ENCODE measurements around the gene ZNF784.

ZNF784 gene

GRCh38 chr19:55640043-55640576 is 15.7 kb upstream of the ZNF784 start:
- Histone ChIP-seq H3K27ac (ENCODE audit: low read length) (peak overlapping the region; percentile 84), H3K4me3 (ENCODE audit: low read length) (peak overlapping the region; percentile 86), H3K27me3 (ENCODE audit: low read depth, low read length) (no peaks in the 10 kb centered on the region), H3K9me3 (ENCODE audit: insufficient read depth, low read length) (no peaks in the 10 kb centered on the region), H3K79me2 (ENCODE audit: low read length) (peaks cover 92% of the 10 kb centered on the region), H3K36me3 (replicated peaks; ENCODE audit: low read depth, low read length) (peaks cover 8% of the 10 kb centered on the region), H3K4me1 (ENCODE audit: low read length) (peaks cover 31% of the 10 kb centered on the region), H3K9ac (ENCODE audit: low read length) (peak overlapping the region; percentile 92), H3K4me2 (ENCODE audit: low read length) (peak overlapping the region; percentile 84), H4K20me1 (ENCODE audit: insufficient read depth, low read length) (no peaks in the 10 kb centered on the region), H2AFZ (ENCODE audit: low read depth, low read length) (no peak overlapping the region)
- no peak for TF ChIP-seq EZH2phosphoT487 (IDR thresholded peaks at IDR 0.05; ENCODE audit: low read depth)
- TF ChIP-seq, protein P1, sequence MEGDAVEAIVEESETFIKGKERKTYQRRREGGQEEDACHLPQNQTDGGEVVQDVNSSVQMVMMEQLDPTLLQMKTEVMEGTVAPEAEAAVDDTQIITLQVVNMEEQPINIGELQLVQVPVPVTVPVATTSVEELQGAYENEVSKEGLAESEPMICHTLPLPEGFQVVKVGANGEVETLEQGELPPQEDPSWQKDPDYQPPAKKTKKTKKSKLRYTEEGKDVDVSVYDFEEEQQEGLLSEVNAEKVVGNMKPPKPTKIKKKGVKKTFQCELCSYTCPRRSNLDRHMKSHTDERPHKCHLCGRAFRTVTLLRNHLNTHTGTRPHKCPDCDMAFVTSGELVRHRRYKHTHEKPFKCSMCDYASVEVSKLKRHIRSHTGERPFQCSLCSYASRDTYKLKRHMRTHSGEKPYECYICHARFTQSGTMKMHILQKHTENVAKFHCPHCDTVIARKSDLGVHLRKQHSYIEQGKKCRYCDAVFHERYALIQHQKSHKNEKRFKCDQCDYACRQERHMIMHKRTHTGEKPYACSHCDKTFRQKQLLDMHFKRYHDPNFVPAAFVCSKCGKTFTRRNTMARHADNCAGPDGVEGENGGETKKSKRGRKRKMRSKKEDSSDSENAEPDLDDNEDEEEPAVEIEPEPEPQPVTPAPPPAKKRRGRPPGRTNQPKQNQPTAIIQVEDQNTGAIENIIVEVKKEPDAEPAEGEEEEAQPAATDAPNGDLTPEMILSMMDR (IDR thresholded peaks at IDR 0.05; ENCODE audit: low read depth, low read length) = no peak

DNA sequence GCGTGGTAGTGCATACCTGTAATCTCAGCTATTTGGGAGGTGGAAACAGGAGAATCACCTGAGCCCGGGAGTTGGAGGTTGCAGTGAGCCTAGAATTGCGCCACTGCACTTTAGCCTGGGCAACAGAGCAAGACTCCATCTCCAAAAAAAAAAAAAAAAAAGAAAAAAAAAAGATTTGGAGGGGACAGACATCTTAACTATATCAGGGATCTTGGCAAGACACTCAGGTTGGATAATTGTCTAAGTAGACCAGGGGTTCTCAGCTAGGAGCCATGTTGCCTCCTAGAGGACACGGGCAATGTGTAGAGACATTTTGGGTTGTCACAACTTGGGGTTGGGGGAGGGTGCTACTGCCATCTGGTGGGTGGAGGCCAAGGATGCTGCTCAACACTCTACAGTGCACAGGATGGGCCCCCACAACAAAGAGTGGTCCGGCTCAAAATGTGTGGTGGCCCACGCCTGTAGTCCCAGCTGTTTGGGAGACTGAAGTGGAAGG is 14.5 kb upstream of the ZNF784 start:
- H3K79me2 ChIP-seq (ENCODE audit: low read length) = peaks cover 87% of the 10 kb centered on the region
- H3K4me2 ChIP-seq (ENCODE audit: low read length) = peak overlapping the region; percentile 23
- no peak overlapping the region for H3K9ac ChIP-seq (ENCODE audit: low read length)
- H3K4me3 ChIP-seq (ENCODE audit: low read length) = peak overlapping the region; percentile 22; the same call in 1 of the 2 replicates
- H3K36me3 ChIP-seq (replicated peaks; ENCODE audit: low read depth, low read length) = peaks cover 3% of the 10 kb centered on the region
- TF ChIP-seq, protein P1 (IDR thresholded peaks at IDR 0.05; ENCODE audit: low read depth, low read length) = peak; percentile 68
- no peak for TF ChIP-seq EZH2phosphoT487 (IDR thresholded peaks at IDR 0.05; ENCODE audit: low read depth)
- no peak overlapping the region for H2AFZ ChIP-seq (ENCODE audit: low read depth, low read length)
- no peaks in the 10 kb centered on the region for H4K20me1 ChIP-seq (ENCODE audit: insufficient read depth, low read length)
- H3K27me3 ChIP-seq (ENCODE audit: low read depth, low read length) = no peaks in the 10 kb centered on the region
- H3K27ac ChIP-seq (ENCODE audit: low read length) = 0 out of 2 replicates have a peak overlapping the region, but pooled peaks have one; percentile 19
- H3K4me1 ChIP-seq (ENCODE audit: low read length) = peaks cover 27% of the 10 kb centered on the region
- H3K9me3 ChIP-seq (ENCODE audit: insufficient read depth, low read length) = no peaks in the 10 kb centered on the region

- H3K4me3 ChIP-seq (ENCODE audit: low read length) = no peak overlapping the region
- peaks cover 74% of the 10 kb centered on the region for H3K79me2 ChIP-seq (ENCODE audit: low read length)
- H3K27me3 ChIP-seq (ENCODE audit: low read depth, low read length) = no peaks in the 10 kb centered on the region
- H3K4me2 ChIP-seq (ENCODE audit: low read length) = no peak overlapping the region
- no peak overlapping the region for H3K9ac ChIP-seq (ENCODE audit: low read length)
- H4K20me1 ChIP-seq (ENCODE audit: insufficient read depth, low read length) = no peaks in the 10 kb centered on the region
- no peak overlapping the region for H3K27ac ChIP-seq (ENCODE audit: low read length)
- TF ChIP-seq, protein P1 (IDR thresholded peaks at IDR 0.05; ENCODE audit: low read depth, low read length) = no peak
- TF ChIP-seq EZH2phosphoT487 (IDR thresholded peaks at IDR 0.05; ENCODE audit: low read depth) = no peak
- H3K36me3 ChIP-seq (replicated peaks; ENCODE audit: low read depth, low read length) = peaks cover 3% of the 10 kb centered on the region
- H3K4me1 ChIP-seq (ENCODE audit: low read length) = peaks cover 26% of the 10 kb centered on the region
- H3K9me3 ChIP-seq (ENCODE audit: insufficient read depth, low read length) = no peaks in the 10 kb centered on the region
- H2AFZ ChIP-seq (ENCODE audit: low read depth, low read length) = no peak overlapping the region
Observed at GRCh38 chr19:55637534-55637933, 13.2 kb upstream of the ZNF784 start.

DNA sequence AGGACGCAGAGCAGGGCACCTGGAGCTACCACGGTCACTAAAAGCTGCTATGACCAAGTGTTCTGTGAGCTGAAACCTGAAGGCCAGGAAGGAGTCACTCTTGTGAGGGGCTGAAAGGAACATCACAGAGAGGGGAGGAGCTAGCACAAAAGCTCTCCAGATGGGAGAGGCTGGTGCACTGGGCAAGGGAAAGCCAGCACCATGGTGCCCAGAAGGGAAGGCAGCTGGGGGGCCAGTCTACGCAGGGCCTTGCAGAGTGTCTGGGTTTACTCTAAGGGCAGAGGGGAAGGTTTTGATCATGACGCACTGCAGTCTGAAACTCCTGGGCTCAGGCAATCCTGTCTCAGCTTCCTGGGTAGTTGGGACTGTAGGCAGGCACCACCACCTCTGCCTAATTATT is 12.4 kb upstream of the ZNF784 start:
- TF ChIP-seq, protein P1 (IDR thresholded peaks at IDR 0.05; ENCODE audit: low read depth, low read length) = no peak
- TF ChIP-seq EZH2phosphoT487 (IDR thresholded peaks at IDR 0.05; ENCODE audit: low read depth) = no peak
- Histone ChIP-seq H3K9ac (ENCODE audit: low read length) (no peak overlapping the region), H3K36me3 (replicated peaks; ENCODE audit: low read depth, low read length) (peaks cover 3% of the 10 kb centered on the region), H3K9me3 (ENCODE audit: insufficient read depth, low read length) (no peaks in the 10 kb centered on the region), H3K79me2 (ENCODE audit: low read length) (peaks cover 66% of the 10 kb centered on the region), H3K27me3 (ENCODE audit: low read depth, low read length) (no peaks in the 10 kb centered on the region), H3K4me3 (ENCODE audit: low read length) (peak overlapping the region; percentile 92; the same call in 1 of the 2 replicates), H3K4me2 (ENCODE audit: low read length) (peak overlapping the region; percentile 88), H3K27ac (ENCODE audit: low read length) (no peak overlapping the region), H4K20me1 (ENCODE audit: insufficient read depth, low read length) (no peaks in the 10 kb centered on the region), H3K4me1 (ENCODE audit: low read length) (peaks cover 31% of the 10 kb centered on the region), H2AFZ (ENCODE audit: low read depth, low read length) (no peak overlapping the region)
